Erythroblast (primary cell): ENCODE measurements around the gene TSPEAR.

Experiments used
- DNase-seq, 2 experiments: peaks; one replicate each; lab custom pipeline; 2025; lab: John Stamatoyannopoulos, UW
- GATA1 ChIP-seq: IDR thresholded peaks from 2 replicates; pipeline ENCODE4 v1.6.1; 2011; ENCODE audit warnings: low read depth, mild to moderate bottlenecking, control low read depth, low read length, moderate library complexity
- POLR2A ChIP-seq: IDR thresholded peaks from 2 replicates; pipeline ENCODE4 v1.6.1; 2011; ENCODE audit warnings: mild to moderate bottlenecking, low read length

TSPEAR gene

GRCh38 chr21:44706706-44707581 lies 4.4 kb downstream of the TSPEAR start:
- TF ChIP-seq GATA1 (no peak), POLR2A (no peak)
- no peak for DNase-seq

- no peak for TF ChIP-seq GATA1
- TF ChIP-seq POLR2A, result no peak
- DNase-seq, result no peak
Observed at GRCh38 chr21:44706026-44706705, 5.2 kb downstream of the TSPEAR start.

GRCh38 chr21:44704636-44705001 lies 6.8 kb downstream of the TSPEAR start:
- DNase-seq, result no peak
- TF ChIP-seq GATA1 (no peak), POLR2A (no peak)

DNA sequence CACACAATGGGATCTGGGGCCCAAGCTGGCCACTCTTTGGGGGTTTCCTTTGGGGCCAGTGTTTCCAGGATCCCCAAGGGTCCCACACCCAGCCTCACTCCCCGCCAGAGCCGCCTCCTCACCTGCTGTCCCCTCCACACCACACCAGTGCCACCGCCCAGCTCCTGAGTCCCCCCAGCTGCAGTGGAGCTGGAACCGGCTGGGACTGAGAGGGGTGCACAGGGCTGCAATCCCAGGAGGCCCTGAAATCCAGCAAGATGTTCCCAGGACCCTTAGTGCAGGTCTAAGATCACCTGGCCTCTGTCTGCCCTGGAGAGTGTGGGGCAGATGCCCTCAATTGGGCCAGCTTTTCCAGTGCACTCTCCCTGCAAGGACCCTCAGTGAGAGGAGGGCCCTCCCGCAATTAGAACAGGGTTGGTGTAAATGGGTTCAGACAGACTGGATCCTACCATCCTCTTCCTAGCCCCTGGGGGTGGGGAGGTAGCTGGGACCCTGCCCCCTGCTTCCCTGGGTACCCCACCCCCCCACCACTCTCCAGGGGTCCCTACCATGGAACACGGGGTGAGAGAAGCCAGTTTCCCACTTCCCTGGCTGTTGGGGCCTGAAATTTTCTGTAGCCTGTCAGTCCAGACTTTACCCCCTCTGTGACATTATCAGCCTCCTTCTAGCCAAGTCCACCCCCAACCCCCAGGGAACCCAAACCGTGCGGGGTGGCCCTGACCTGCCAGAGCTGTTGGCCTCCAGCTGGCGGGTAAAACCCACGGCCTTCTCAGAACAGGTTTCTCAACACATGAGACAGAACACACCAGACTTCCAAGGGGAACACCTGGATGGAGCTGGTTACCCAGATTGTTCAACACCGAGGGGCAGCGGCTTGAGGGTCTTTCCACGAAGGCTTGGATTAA lies 7.4 kb downstream of the TSPEAR start:
- TF ChIP-seq GATA1 (no peak), POLR2A (no peak)
- no peak for DNase-seq

DNA sequence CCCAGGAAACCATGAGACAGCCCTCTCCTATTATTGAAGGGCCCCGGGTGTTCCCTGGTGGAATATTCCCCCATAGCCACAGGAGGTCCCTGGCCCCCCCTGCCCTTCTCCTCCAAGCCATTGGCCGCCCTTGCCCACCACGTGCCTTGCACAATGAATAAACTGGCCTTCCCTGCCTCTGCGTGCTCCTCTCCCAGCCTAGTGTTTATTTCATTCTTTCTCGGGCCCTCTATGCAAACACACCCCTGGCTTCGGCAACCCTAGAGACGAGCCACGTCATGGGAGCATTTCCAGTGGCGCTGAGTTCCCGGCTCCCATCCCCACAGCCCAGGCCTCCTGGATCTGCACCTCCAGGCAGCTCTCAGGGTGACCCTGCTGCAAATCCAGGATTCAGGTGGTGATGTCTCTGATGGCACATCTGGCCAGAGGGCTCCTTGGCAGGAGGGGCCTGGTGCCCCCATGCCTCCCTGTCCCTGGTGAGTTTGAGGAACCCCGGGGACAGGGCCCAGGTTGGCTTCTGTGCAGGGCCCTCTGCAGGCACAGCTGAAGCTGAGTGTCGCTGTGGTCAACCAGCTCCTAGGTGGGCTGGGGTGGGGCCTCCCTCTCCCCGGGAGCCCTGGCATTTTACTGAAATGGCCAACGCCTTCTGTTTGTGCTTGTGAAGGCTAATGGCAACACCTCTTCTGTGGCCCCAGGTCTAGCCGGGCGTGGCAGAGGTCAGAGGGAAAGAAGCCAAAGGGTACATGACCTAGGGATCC lies 8.2 kb downstream of the TSPEAR start:
- no peak for TF ChIP-seq POLR2A
- no peak for TF ChIP-seq GATA1
- DNase-seq, result no peak

DNA sequence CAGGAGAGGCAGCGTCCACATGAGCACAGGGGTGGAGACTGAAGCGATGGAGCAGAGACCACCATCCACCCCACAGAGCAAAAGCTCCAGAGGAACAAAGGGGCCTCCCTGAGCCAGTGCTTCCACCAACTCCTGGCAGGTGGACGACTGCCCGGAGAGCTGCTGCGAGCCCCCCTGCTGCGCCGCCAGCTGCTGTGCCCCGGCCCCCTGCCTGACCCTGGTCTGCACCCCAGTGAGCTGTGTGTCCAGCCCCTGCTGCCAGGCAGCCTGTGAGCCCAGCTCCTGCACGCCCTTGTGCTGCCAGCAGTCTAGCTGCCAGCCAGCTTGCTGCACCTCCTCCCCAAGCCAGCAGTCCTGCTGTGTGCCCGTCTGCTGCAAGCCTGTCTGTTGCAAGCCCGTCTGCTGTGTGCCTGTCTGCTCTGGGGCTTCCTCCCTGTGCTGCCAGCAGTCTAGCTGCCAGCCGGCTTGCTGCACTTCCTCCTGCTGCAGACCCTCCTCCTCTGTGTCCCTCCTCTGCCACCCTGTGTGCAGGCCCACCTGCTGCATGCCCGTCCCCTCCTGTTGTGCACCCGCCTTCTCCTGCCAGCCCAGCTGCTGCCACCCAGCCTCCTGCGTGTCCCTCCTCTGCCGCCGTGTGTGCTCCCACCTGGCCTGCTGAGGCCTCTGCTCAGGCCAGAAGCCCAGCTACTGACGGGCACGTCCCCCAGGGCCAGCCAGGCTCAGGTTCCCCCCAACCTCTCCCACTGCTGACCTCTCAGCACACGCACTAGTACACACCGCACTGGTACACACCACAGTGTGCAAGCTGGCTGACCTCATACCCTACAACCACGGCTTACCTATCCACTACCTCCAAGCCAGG lies 9.0 kb downstream of the TSPEAR start:
- no peak for DNase-seq
- TF ChIP-seq GATA1 (no peak), POLR2A (no peak)

- no peak for DNase-seq
Observed at GRCh38 chr21:44701541-44701940, 9.8 kb downstream of the TSPEAR start.

DNA sequence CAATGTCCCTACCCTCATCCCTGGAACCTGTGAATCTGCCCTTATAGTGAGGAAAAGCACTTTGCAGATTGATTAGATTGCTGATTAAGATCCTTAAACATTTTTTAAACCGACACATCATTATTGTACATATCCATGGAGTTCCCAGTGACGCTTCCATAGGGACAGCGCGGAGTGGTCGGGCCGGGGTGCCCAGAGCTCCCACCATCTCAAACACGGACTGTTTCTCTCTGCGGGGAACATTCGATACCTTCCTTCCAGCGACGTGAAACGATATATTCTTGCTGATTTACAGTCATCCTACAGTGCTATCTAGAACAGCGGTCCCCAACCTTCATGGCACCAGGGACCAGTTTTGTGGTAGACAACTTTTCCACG lies 10.4 kb downstream of the TSPEAR start:
- DNase-seq, result no peak

More at GRCh38 chr21:44701541-44701940, 9.8 kb downstream of the TSPEAR start:
- no peak for TF ChIP-seq POLR2A
- no peak for TF ChIP-seq GATA1

GRCh38 chr21:44700101-44701022 lies 11.0 kb downstream of the TSPEAR start:
- no peak for DNase-seq
- TF ChIP-seq GATA1 (no peak), POLR2A (no peak)

More for the DNA sequence above, 10.4 kb downstream of the TSPEAR start:
- no peak for TF ChIP-seq POLR2A
- TF ChIP-seq GATA1, result no peak

- DNase-seq, result no peak
- TF ChIP-seq POLR2A, result no peak
- TF ChIP-seq GATA1, result no peak
Observed at GRCh38 chr21:44699502-44700001, 11.8 kb downstream of the TSPEAR start.
